GM21723 (cell line): ENCODE measurements around the gene GATM.
"Not testable (repeated sequence)": the region's sequence is repeated elsewhere in the genome, so short reads cannot be mapped to it uniquely, and the experiment has no call there.

Source experiments
- ATAC-seq: cut with Tn5 transposase; IDR thresholded peaks from one replicate; pipeline ENCODE4 v1.9.1; 2021; ENCODE audit warnings: mild to moderate bottlenecking, moderate library complexity; ENCODE audit not compliant: unreplicated experiment

GATM gene

GRCh38 chr15:45389351-45389750 is 11.0 kb upstream of the GATM start:
- no peak for ATAC-seq

- no peak for ATAC-seq
Measured at GRCh38 chr15:45387380-45388007, 9.2 kb upstream of the GATM start.

GRCh38 chr15:45386974-45387373 is 8.6 kb upstream of the GATM start:
- ATAC-seq, result no peak

GRCh38 chr15:45386420-45386819 is 8.1 kb upstream of the GATM start:
- ATAC-seq, result no peak

GRCh38 chr15:45385590-45385989 is 7.2 kb upstream of the GATM start:
- ATAC-seq, result no peak

- ATAC-seq, result no peak
Measured at GRCh38 chr15:45384700-45385099, 6.4 kb upstream of the GATM start.

- ATAC-seq, result no peak
Measured at GRCh38 chr15:45378913-45379262, 544 bp upstream of the GATM start.

GRCh38 chr15:45377609-45378148 is 665 bp downstream of the GATM start:
- ATAC-seq, result peak; percentile 38

GRCh38 chr15:45376967-45377608 is 1.3 kb downstream of the GATM start:
- ATAC-seq, result no peak

- ATAC-seq, result no peak
Measured at GRCh38 chr15:45376300-45376928, 1.9 kb downstream of the GATM start.

- ATAC-seq, result no peak
Measured at GRCh38 chr15:45375836-45376235, 2.5 kb downstream of the GATM start.

- no peak for ATAC-seq
Measured at GRCh38 chr15:45373976-45374375, 4.4 kb downstream of the GATM start.

GRCh38 chr15:45372041-45372995 is 6.0 kb downstream of the GATM start:
- ATAC-seq, result no peak

GRCh38 chr15:45371546-45371945 is 6.8 kb downstream of the GATM start:
- ATAC-seq, result no peak

GRCh38 chr15:45370042-45370441 is 8.3 kb downstream of the GATM start:
- not testable (repeated sequence) for ATAC-seq

- not testable (repeated sequence) for ATAC-seq
Measured at GRCh38 chr15:45367222-45367621, 11.1 kb downstream of the GATM start.

- no peak for ATAC-seq
Measured at GRCh38 chr15:45364271-45364670, 14.1 kb downstream of the GATM start.

GRCh38 chr15:45363801-45364200 is 14.5 kb downstream of the GATM start:
- ATAC-seq, result no peak

GRCh38 chr15:45363334-45363733 is 15.0 kb downstream of the GATM start:
- ATAC-seq, result no peak

GRCh38 chr15:45362419-45362818 is 15.9 kb downstream of the GATM start:
- no peak for ATAC-seq

- no peak for ATAC-seq
Measured at GRCh38 chr15:45361878-45362277, 16.5 kb downstream of the GATM start.
